ENCODE data around the gene OR6C6. TPM values are rescaled to one million over a fixed set of nuclear protein-coding genes. Genes with fewer than 3 reads are reported as not detected.

Gene OR6C6
- total RNA-seq, 1 experiment from 2014 or later, result not detected

- ChIA-PET CTCF (no interaction called here), POLR2A (no interaction called here)
- intact Hi-C loops (cut with micrococcal nuclease; ENCODE audit: unreplicated experiment), result no loop called here
- DNase-seq (ENCODE audit: low read depth, low spot score) (no peak), ATAC-seq (no peak)
- Histone ChIP-seq H3K4me3 (ENCODE audit: low read depth in 2 of 2, low read length in 2 of 2) (no peak overlapping the region), H3K4me1 (ENCODE audit: control insufficient read depth, insufficient read depth, low read length) (no peaks in the 10 kb centered on the region), H3K9me3 (ENCODE audit: control insufficient read depth, insufficient read depth, low read depth, low read length) (no peaks in the 10 kb centered on the region), H3K27ac (ENCODE audit: low read length) (no peak overlapping the region), H3K36me3 (ENCODE audit: control insufficient read depth, insufficient read depth, low read length) (no peaks in the 10 kb centered on the region), H3K27me3 (ENCODE audit: control insufficient read depth, insufficient read depth, low read length) (no peaks in the 10 kb centered on the region)
- in situ Hi-C loops (cut with HindIII; ENCODE audit: low pct_unique_long_range_greater_than_20kb, low sequenced_read_pairs), result no loop called here
- BruUV-seq (replicated peaks), result no TSS peak
- TF ChIP-seq TCF7L2 (IDR thresholded peaks at IDR 0.05; ENCODE audit: low read depth, low read length), result no peak
- no peak for TF ChIP-seq REST (IDR thresholded peaks at IDR 0.05; ENCODE audit: insufficient read depth in 1 of 2, low read depth in 2 of 2, low read length in 1 of 2)
- TF ChIP-seq CTCF (IDR thresholded peaks at IDR 0.05), result no peak
- TF ChIP-seq POLR2AphosphoS5 (IDR thresholded peaks at IDR 0.05; ENCODE audit: low read depth, low read length), result no peak
- TF ChIP-seq SIN3A (IDR thresholded peaks at IDR 0.05; ENCODE audit: borderline replicate concordance, insufficient read depth, low read depth, low read length), result no peak
These were observed 50.2 kb downstream of the OR6C6 start for GRCh38 chr12:55246159-55246558.

GRCh38 chr12:55244309-55244708, 52.1 kb downstream of the OR6C6 start, which contains the start of gene OR6C74:
Gene OR6C74, plus strand, starts transcription at chr12:55244609. Its CDS starts 2,679 bp downstream, at chr12:55247288.
- DNase-seq (ENCODE audit: low read depth, low spot score), result no peak
- in situ Hi-C loops (cut with HindIII; ENCODE audit: low pct_unique_long_range_greater_than_20kb, low sequenced_read_pairs) (no loop called here), intact Hi-C loops (cut with micrococcal nuclease; ENCODE audit: unreplicated experiment) (no loop called here)
- Histone ChIP-seq H3K27ac (ENCODE audit: low read length) (no peak within 1 kb of the TSS), H3K27me3 (ENCODE audit: control insufficient read depth, insufficient read depth, low read length) (no peaks in the 10 kb centered on the region), H3K4me1 (ENCODE audit: control insufficient read depth, insufficient read depth, low read length) (no peaks in the 10 kb centered on the region), H3K9me3 (ENCODE audit: control insufficient read depth, insufficient read depth, low read depth, low read length) (no peaks in the 10 kb centered on the region), H3K36me3 (ENCODE audit: control insufficient read depth, insufficient read depth, low read length) (no peaks in the 10 kb centered on the region), H3K4me3 (ENCODE audit: low read depth in 2 of 2, low read length in 2 of 2) (no peak within 1 kb of the TSS)
- ATAC-seq, result no peak
- no peak for TF ChIP-seq SIN3A (IDR thresholded peaks at IDR 0.05; ENCODE audit: borderline replicate concordance, insufficient read depth, low read depth, low read length)
- no peak for TF ChIP-seq TCF7L2 (IDR thresholded peaks at IDR 0.05; ENCODE audit: low read depth, low read length)
- no peak for TF ChIP-seq REST (IDR thresholded peaks at IDR 0.05; ENCODE audit: insufficient read depth in 1 of 2, low read depth in 2 of 2, low read length in 1 of 2)
- TF ChIP-seq POLR2AphosphoS5 (IDR thresholded peaks at IDR 0.05; ENCODE audit: low read depth, low read length), result no peak
- no peak for TF ChIP-seq CTCF (IDR thresholded peaks at IDR 0.05)
- ChIA-PET CTCF (no interaction called here), POLR2A (no interaction called here)
- no TSS peak for BruUV-seq (replicated peaks)

Other genes starting within 250 kb of the OR6C6 start
- gene OR9K2, start 170.2 kb downstream of the OR6C6 start, total RNA-seq (2021; ENCODE audit: unreplicated experiment), result not detected
- gene OR10A7, start 75.5 kb downstream of the OR6C6 start, total RNA-seq (2021; ENCODE audit: unreplicated experiment), result not detected
- gene OR6C74, start 52.0 kb downstream of the OR6C6 start, total RNA-seq (2021; ENCODE audit: unreplicated experiment), result not detected
- gene OR6C1, start 17.8 kb upstream of the OR6C6 start, total RNA-seq (2021; ENCODE audit: unreplicated experiment), result not detected
- gene OR6C3, start 34.2 kb upstream of the OR6C6 start, total RNA-seq (2021; ENCODE audit: unreplicated experiment), result not detected
- gene OR6C75, start 66.4 kb upstream of the OR6C6 start, total RNA-seq (2021; ENCODE audit: unreplicated experiment), result not detected
- not detected for gene OR6C65, start 104.0 kb upstream of the OR6C6 start, total RNA-seq (2021; ENCODE audit: unreplicated experiment)
- not detected for gene OR6C76, start 129.7 kb upstream of the OR6C6 start, total RNA-seq (2021; ENCODE audit: unreplicated experiment)
- not detected for gene OR6C2, start 147.5 kb upstream of the OR6C6 start, total RNA-seq (2021; ENCODE audit: unreplicated experiment)
- not detected for gene OR6C70, start 173.6 kb upstream of the OR6C6 start, total RNA-seq (2021; ENCODE audit: unreplicated experiment)
- not detected for gene OR6C68, start 195.8 kb upstream of the OR6C6 start, total RNA-seq (2021; ENCODE audit: unreplicated experiment)